HUES48 (cell line): ENCODE data around the gene GLP2R.

Source experiments
- H3K27ac ChIP-seq: one replicate; pipeline ENCODE4 v1.7.0; 2013; ENCODE audit warnings: low read depth, low read length, inconsistent platforms
- H3K27me3 ChIP-seq: 2 replicates; pipeline ENCODE4 v1.6.1; 2013; ENCODE audit warnings: mild to moderate bottlenecking, low read length; ENCODE audit not compliant: control insufficient read depth, insufficient read depth
- H3K36me3 ChIP-seq: 2 replicates; pipeline ENCODE4 v1.6.1; 2013; ENCODE audit warnings: low read length; ENCODE audit not compliant: control insufficient read depth, insufficient read depth
- H3K4me1 ChIP-seq: 2 replicates; pipeline ENCODE4 v1.6.1; 2013; ENCODE audit warnings: mild to moderate bottlenecking, low read length; ENCODE audit not compliant: control insufficient read depth, insufficient read depth
- H3K4me3 ChIP-seq: 2 replicates; pipeline ENCODE4 v1.5.1; 2013; ENCODE audit warnings: mild to moderate bottlenecking, low read depth, low read length
- H3K9ac ChIP-seq: 2 replicates; pipeline ENCODE4 v1.6.1; 2013; ENCODE audit warnings: mild to moderate bottlenecking, low read depth, low read length, moderate library complexity
- H3K9me3 ChIP-seq: 2 replicates; pipeline ENCODE4 v1.6.1; 2013; ENCODE audit warnings: low read length; ENCODE audit not compliant: control insufficient read depth, insufficient read depth

GLP2R gene

DNA sequence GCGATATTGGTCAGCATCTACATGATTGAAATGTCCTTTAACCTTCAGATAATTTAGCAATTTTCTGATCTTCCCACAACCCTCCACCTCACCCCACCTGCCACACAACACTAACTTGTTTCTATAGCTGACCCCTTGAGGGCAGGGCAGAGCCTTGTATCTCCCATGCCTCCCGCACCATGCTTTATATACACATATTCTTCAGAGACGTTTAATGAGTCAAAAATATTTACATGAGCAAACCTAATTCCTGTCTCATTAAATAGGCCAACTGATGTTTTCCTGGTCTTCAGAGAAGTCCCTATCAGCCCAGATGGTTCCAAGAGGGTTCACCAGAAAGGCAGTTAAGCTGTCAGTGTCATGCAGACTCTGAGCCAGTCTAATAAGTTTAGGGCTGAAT lies 27.7 kb upstream of the GLP2R start:
- Histone ChIP-seq H3K27me3 (no peaks in the 10 kb centered on the region), H3K36me3 (no peaks in the 10 kb centered on the region), H3K4me1 (no peaks in the 10 kb centered on the region), H3K27ac (no peak overlapping the region), H3K9ac (no peak overlapping the region), H3K4me3 (no peak overlapping the region), H3K9me3 (no peaks in the 10 kb centered on the region)

DNA sequence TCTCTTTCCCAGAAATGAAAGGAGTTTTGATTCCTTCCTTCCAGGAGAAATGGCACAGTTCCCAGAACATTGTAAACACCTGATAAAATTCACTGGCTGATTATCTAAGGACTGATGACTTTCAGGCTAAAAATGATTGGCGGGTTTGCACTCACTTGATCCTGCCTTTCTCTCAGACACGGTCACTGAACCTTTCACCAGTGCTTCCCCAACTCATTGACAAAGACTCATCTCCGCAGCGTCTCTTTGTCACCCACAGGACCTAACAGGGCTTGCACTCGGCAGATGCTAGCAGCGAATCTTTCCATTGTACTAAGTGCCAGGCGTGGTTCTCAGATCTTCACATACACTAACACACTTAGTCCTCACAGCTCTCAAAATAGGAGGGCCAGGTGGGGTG lies 27.0 kb upstream of the GLP2R start:
- H3K27me3 ChIP-seq: no peaks in the 10 kb centered on the region
- H3K4me1 ChIP-seq: no peaks in the 10 kb centered on the region
- no peak overlapping the region for H3K4me3 ChIP-seq
- H3K27ac ChIP-seq: no peak overlapping the region
- H3K36me3 ChIP-seq: no peaks in the 10 kb centered on the region
- no peak overlapping the region for H3K9ac ChIP-seq
- H3K9me3 ChIP-seq: no peaks in the 10 kb centered on the region

DNA sequence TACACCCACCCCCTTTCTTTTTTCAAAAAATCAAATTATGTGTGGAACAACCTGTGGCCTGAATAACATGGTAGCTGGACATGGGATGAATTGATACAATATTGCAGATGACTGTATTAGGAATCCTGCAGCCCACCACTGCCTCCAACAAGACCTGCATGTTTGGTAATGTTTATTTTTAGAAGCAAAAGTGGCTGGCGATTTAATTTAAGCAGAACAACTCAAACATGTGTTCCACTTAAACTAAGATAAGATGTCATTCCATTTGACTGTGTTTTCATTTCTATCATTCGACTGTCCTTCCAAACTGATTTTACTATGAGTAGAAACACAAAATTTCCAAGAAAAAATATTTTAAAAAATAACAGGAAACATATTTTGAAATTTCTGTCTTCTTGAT lies 24.2 kb upstream of the GLP2R start:
- Histone ChIP-seq H3K27me3 (no peaks in the 10 kb centered on the region), H3K4me1 (no peaks in the 10 kb centered on the region), H3K4me3 (no peak overlapping the region), H3K27ac (no peak overlapping the region), H3K36me3 (no peaks in the 10 kb centered on the region), H3K9ac (no peak overlapping the region), H3K9me3 (no peaks in the 10 kb centered on the region)

DNA sequence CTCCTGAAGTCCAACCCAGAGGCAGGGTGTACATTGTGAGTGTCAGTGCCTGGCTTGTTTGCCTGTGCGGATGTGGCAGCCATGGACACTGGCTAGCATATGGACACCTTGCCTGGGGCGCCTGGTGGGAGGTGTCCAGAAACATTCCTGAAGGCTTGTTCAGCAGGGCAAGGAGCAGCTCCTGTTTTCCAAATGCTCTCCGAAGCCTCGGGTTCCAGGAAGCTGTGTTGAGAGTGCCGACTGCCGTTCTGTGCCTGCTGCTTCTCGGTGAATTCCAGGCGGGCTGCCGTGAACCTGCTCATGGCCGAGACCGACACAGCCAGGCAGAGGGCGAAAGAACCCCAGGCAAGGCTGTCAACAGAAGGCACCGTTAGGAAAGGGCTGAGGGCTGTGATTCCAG lies 23.4 kb upstream of the GLP2R start:
- Histone ChIP-seq H3K4me1 (no peaks in the 10 kb centered on the region), H3K36me3 (no peaks in the 10 kb centered on the region), H3K4me3 (no peak overlapping the region), H3K9ac (no peak overlapping the region), H3K27me3 (no peaks in the 10 kb centered on the region), H3K27ac (no peak overlapping the region), H3K9me3 (no peaks in the 10 kb centered on the region)

DNA sequence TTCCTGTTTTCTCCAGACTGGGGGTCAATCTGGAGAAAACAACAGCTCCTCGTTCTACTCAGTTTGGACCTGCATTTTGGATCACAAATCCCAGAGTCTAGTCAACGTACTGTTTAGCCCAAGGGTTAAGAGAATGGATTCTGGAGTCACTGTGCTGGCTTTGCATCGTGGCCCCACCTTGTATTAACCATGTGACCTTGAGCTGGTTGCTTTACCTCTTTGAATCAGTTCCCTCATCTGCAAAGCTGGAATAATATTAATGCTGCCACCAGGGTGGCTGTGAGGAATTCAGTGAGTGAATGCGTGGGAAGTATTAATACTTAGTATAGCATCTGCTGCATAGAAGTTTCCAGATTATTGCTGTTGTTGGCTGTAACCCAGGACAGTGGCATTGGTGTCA lies 23.0 kb upstream of the GLP2R start:
- H3K9ac ChIP-seq: no peak overlapping the region
- no peaks in the 10 kb centered on the region for H3K9me3 ChIP-seq
- no peaks in the 10 kb centered on the region for H3K27me3 ChIP-seq
- H3K4me1 ChIP-seq: no peaks in the 10 kb centered on the region
- H3K27ac ChIP-seq: no peak overlapping the region
- no peak overlapping the region for H3K4me3 ChIP-seq
- no peaks in the 10 kb centered on the region for H3K36me3 ChIP-seq

DNA sequence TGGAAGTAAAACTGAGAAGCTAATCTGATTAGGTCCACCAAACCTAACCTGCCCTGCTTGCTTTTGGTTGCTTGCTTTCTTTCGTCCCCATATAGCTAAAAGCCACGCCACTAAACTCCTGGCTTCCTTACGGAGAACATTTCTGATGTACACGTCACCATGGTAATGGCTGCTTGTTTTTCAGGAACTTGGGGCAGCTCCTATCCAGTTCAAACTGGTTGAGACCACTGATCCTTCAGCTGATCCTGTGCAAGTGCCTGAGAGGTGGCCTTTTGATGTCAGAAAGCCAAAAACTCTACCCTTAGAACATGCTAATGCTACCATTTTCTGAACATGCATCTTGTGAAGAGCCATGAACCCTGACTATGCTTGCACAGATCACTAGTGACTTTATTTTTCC lies 20.0 kb upstream of the GLP2R start:
- Histone ChIP-seq H3K9me3 (no peaks in the 10 kb centered on the region), H3K9ac (no peak overlapping the region), H3K4me1 (no peaks in the 10 kb centered on the region), H3K27ac (no peak overlapping the region), H3K36me3 (no peaks in the 10 kb centered on the region), H3K4me3 (no peak overlapping the region), H3K27me3 (no peaks in the 10 kb centered on the region)

DNA sequence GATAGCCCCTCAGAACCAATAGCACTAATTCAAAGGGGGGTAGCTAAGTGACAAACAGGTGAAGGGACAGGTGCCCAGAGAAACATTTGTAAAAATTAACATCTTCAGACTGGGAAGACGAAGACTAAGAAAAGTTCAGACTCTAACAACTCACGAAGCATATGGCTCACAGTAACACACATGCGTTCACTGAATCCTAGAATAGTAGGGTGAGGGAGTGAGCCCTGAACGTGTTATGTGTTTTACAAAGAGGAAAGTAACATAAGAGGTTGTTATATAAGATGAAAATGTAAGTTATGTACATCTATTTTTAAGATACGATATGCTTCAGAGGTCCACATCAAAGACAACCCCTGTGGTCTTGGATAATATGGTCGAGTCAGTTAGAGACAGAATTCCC lies 19.0 kb upstream of the GLP2R start:
- Histone ChIP-seq H3K27me3 (no peaks in the 10 kb centered on the region), H3K4me3 (no peak overlapping the region)

DNA sequence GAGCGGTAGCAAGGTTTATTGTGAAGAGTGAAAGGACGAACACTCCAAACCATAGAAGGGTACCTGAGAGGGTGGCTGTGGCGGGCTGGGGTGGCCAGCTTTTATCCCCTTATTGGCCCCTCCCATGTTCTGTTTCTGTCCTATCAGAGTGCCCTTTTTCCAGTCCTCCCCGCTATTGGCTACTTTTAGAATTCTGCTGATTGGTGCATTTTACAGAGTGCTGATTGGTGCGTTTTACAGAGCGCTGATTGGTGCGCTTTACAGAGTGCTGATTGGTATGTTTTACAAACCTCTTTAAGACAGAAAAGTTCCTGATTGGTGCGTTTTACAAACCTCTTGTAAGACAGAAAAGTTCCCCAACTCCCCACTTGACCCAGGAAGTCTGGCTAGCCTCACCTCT lies 16.3 kb upstream of the GLP2R start:
- Histone ChIP-seq H3K27me3 (no peaks in the 10 kb centered on the region), H3K36me3 (no peaks in the 10 kb centered on the region), H3K4me3 (no peak overlapping the region), H3K9ac (no peak overlapping the region), H3K4me1 (no peaks in the 10 kb centered on the region), H3K9me3 (no peaks in the 10 kb centered on the region), H3K27ac (no peak overlapping the region)

More for the DNA sequence above, 19.0 kb upstream of the GLP2R start:
- Histone ChIP-seq H3K9ac (no peak overlapping the region), H3K4me1 (no peaks in the 10 kb centered on the region), H3K9me3 (no peaks in the 10 kb centered on the region), H3K36me3 (no peaks in the 10 kb centered on the region), H3K27ac (no peak overlapping the region)

DNA sequence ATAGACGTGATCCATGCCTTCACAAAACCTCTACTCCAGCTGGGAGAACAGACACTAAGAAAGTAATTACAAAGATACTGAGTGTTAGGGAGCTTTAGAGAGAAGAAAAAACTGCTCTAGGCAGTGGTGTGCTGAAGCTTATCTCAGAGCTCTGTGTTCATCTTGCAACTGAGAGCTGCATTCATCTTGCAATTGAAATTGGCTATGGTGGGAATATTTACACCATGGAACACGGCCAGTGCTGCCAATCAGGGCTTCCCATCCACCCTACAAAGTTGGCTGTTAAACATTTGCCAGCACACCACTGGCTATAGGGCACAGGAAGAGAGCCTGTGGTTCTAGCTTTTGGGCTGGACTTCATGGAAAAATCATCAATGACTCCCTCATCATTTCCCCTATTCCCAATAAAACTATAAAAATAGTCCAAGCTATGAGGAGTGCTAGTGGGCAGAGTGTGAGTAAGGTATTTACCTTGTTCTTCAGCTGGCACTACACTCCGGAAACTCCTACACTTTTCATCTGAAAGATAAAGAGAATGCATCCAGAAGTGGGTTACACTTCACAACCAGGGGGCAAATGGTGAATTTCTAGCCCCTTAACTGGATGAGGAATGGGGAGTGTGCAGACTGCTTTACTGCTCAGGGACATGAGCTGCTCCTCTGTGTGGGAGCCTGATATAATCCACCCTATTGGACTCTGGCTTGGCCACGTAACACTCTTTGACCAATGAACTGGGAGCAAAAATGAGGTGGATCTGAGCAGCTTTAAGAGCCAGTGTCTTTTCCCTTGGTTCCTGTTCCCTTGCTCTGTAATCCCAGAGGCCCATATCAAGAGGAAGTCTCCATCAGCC lies 15.4 kb upstream of the GLP2R start:
- H3K4me3 ChIP-seq: no peak overlapping the region

DNA sequence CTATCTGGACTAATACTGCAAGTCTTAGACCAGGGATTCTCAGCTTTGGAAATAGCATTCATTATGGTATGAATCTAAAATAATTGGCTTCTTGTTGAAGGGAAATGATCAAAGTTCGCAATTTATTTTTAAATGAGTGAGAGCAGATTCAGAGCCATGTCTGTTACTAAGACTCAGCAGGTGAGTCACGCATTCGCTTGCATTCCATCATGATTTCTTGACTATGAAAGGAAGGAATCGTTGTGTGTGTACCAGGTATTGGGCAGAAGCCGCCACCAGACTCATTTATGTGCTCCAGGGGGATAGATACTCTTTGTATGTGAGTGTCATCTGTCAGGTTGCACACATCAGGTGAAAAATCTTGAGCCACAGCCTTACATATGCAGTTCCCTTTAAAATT lies 14.6 kb upstream of the GLP2R start:
- Histone ChIP-seq H3K27me3 (no peaks in the 10 kb centered on the region), H3K36me3 (no peaks in the 10 kb centered on the region), H3K9me3 (no peaks in the 10 kb centered on the region), H3K9ac (no peak overlapping the region), H3K4me3 (no peak overlapping the region), H3K4me1 (no peaks in the 10 kb centered on the region), H3K27ac (no peak overlapping the region)

More for the DNA sequence above, 15.4 kb upstream of the GLP2R start:
- Histone ChIP-seq H3K36me3 (no peaks in the 10 kb centered on the region), H3K27me3 (no peaks in the 10 kb centered on the region), H3K9ac (no peak overlapping the region), H3K4me1 (no peaks in the 10 kb centered on the region), H3K9me3 (no peaks in the 10 kb centered on the region), H3K27ac (no peak overlapping the region)

DNA sequence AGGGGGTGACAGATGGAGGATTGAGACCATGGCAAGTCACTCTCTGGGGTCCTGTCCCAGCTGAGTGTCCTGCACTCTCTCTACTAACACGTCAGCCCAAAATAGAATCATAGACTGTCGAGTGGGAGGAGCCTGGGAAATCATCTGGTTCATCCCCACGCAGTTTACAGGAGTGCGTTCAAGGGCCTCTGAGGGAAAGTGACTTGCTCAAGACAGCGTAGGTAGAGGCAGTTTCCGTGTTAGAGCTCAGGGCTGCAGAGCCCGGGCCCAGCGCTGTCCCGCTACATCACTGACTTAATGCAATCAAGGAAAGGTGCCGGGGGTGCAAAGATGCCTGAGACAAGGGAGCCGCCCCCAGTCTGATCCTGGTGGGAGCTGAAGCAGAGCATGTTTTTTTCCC lies 14.2 kb upstream of the GLP2R start:
- H3K4me3 ChIP-seq: no peak overlapping the region
- H3K9me3 ChIP-seq: no peaks in the 10 kb centered on the region
- no peak overlapping the region for H3K9ac ChIP-seq
- H3K27ac ChIP-seq: no peak overlapping the region
- no peaks in the 10 kb centered on the region for H3K27me3 ChIP-seq
- no peaks in the 10 kb centered on the region for H3K4me1 ChIP-seq
- H3K36me3 ChIP-seq: no peaks in the 10 kb centered on the region
